IMR-90 (cell line): ENCODE results near the gene HTR5A. TPM values are rescaled to one million over a fixed set of nuclear protein-coding genes. Genes with fewer than 3 reads are reported as not detected.

Source experiments
- ATAC-seq: fragments of 200-7000 bp; cut with Tn5 transposase; 2 replicates; pipeline ENCODE4 v1.9.1; 2020; ENCODE audit warnings: low read depth, mild to moderate bottlenecking, moderate library complexity
- BruUV-seq: library from RNA; stranded (reverse); fragments of 400-500 nt; replicated peaks from 2 replicates; lab custom pipeline; 2021; lab: Mats Ljungman, UMichigan
- CTCF ChIA-PET: fragments of 300-600 bp; formaldehyde crosslinking; extraction: SDS; loops from one replicate; lab custom pipeline; 2021; ENCODE audit warnings: antibody characterized with exemption; lab: Yijun Ruan, JAX
- POLR2A ChIA-PET: fragments of 300-600 bp; sonication (Branson Sonifier 250); formaldehyde crosslinking; loops from one replicate; lab custom pipeline; 2022; ENCODE audit warnings: antibody characterized with exemption; ENCODE audit not compliant: unreplicated experiment; lab: Charles Lee
- DNase-seq: peaks from one replicate; pipeline ENCODE4 v3.0.0; 2013
- H2AFZ ChIP-seq: replicated peaks from 2 replicates; pipeline ENCODE3; 2013; ENCODE audit warnings: low read length, mild to moderate bottlenecking; ENCODE audit not compliant: poor library complexity
- H2AK5ac ChIP-seq: 2 replicates; pipeline ENCODE4 v1.6.1; 2013; ENCODE audit warnings: low read depth, low read length, inconsistent platforms
- H2AK9ac ChIP-seq: replicated peaks from 2 replicates; pipeline ENCODE3; 2013; ENCODE audit warnings: mild to moderate bottlenecking, low read depth, low read length, moderate library complexity; ENCODE audit not compliant: poor library complexity
- H2BK120ac ChIP-seq: 2 replicates; pipeline ENCODE4 v1.6.1; 2013; ENCODE audit warnings: low read depth, low read length, inconsistent platforms
- H2BK15ac ChIP-seq: 3 replicates; pipeline ENCODE4 v1.6.1; 2013; ENCODE audit warnings: low read depth, low read length, inconsistent platforms
- H2BK20ac ChIP-seq: 2 replicates; pipeline ENCODE4 v1.6.1; 2013; ENCODE audit warnings: low read depth, mild to moderate bottlenecking, inconsistent platforms, low read length, moderate library complexity
- H2BK5ac ChIP-seq: 2 replicates; pipeline ENCODE4 v1.6.1; 2013; ENCODE audit warnings: mild to moderate bottlenecking, low read depth, low read length, inconsistent platforms; ENCODE audit not compliant: poor library complexity, severe bottlenecking
- H3K14ac ChIP-seq: replicated peaks from 2 replicates; pipeline ENCODE4 v1.6.1; 2013; ENCODE audit warnings: low read depth, low read length, inconsistent platforms
- H3K18ac ChIP-seq: 2 replicates; pipeline ENCODE4 v1.6.1; 2013; ENCODE audit warnings: low read depth, low read length, control low read depth
- H3K23ac ChIP-seq: 2 replicates; pipeline ENCODE4 v1.6.1; 2013; ENCODE audit warnings: low read depth, low read length, inconsistent platforms
- H3K27ac ChIP-seq: 2 replicates; pipeline ENCODE4 v1.5.1; 2013; ENCODE audit warnings: mild to moderate bottlenecking, control low read depth, low read length; ENCODE audit not compliant: insufficient read depth
- H3K27me3 ChIP-seq: 2 replicates; pipeline ENCODE4 v1.6.1; 2013; ENCODE audit warnings: low read length; ENCODE audit not compliant: control insufficient read depth, insufficient read depth
- H3K36me3 ChIP-seq: 2 replicates; pipeline ENCODE4 v1.6.1; 2013; ENCODE audit warnings: low read length, mixed read lengths; ENCODE audit not compliant: control insufficient read depth, insufficient read depth
- H3K4ac ChIP-seq: 2 replicates; pipeline ENCODE4 v1.6.1; 2013; ENCODE audit warnings: low read depth, low read length, inconsistent platforms
- H3K4me1 ChIP-seq: 2 replicates; pipeline ENCODE4 v1.6.1; 2013; ENCODE audit warnings: low read length, mixed read lengths; ENCODE audit not compliant: control insufficient read depth, insufficient read depth
- H3K4me2 ChIP-seq: 2 replicates; pipeline ENCODE4 v1.6.1; 2013; ENCODE audit warnings: low read depth, mild to moderate bottlenecking, control low read depth, low read length, moderate library complexity
- H3K4me3 ChIP-seq: 2 replicates; pipeline ENCODE4 v1.5.1; 2013; ENCODE audit warnings: low read depth, mild to moderate bottlenecking, control low read depth, low read length, moderate library complexity; ENCODE audit not compliant: insufficient read depth
- H3K56ac ChIP-seq: 2 replicates; pipeline ENCODE4 v1.6.1; 2013; ENCODE audit warnings: low read length, inconsistent platforms; ENCODE audit not compliant: insufficient read depth; ENCODE audit errors: extremely low read depth
- H3K79me1 ChIP-seq, 2 experiments: 2 replicates each; pipeline ENCODE4 v1.6.1; 2013; ENCODE audit warnings: low read length in 2 of 2, inconsistent platforms in 1 of 2, low read depth in 1 of 2
- H3K9ac ChIP-seq: 2 replicates; pipeline ENCODE4 v1.6.1; 2013; ENCODE audit warnings: low read depth, low read length, control low read depth
- H3K9me1 ChIP-seq: 2 replicates; pipeline ENCODE4 v1.6.1; 2013; ENCODE audit warnings: low read length, inconsistent platforms; ENCODE audit not compliant: insufficient read depth
- H3K9me3 ChIP-seq: 2 replicates; pipeline ENCODE4 v1.6.1; 2013; ENCODE audit warnings: low read length; ENCODE audit not compliant: control insufficient read depth, insufficient read depth
- H4K20me1 ChIP-seq: 2 replicates; pipeline ENCODE4 v1.6.1; 2013; ENCODE audit warnings: low read length, inconsistent platforms; ENCODE audit not compliant: insufficient read depth
- H4K5ac ChIP-seq: 2 replicates; pipeline ENCODE4 v1.6.1; 2013; ENCODE audit warnings: mild to moderate bottlenecking, low read depth, low read length, control low read depth
- H4K8ac ChIP-seq, 2 experiments: 2 replicates each; pipeline ENCODE4 v1.6.1; 2013; ENCODE audit warnings: low read depth in 2 of 2, low read length in 2 of 2, control low read depth in 1 of 2, inconsistent platforms in 1 of 2
- H4K91ac ChIP-seq: 2 replicates; pipeline ENCODE4 v1.6.1; 2013; ENCODE audit warnings: low read depth, low read length, inconsistent platforms; ENCODE audit not compliant: insufficient read depth
- BHLHE40 ChIP-seq: fragments of 150-350 bp; IDR thresholded peaks from 2 replicates; pipeline ENCODE4 v1.6.1; 2016; ENCODE audit warnings: mild to moderate bottlenecking, low read depth, low read length
- CEBPB ChIP-seq: IDR thresholded peaks from 2 replicates; pipeline ENCODE4 v1.6.1; 2012; ENCODE audit warnings: low read depth, low read length, improper control_type of control experiment
- CHD1 ChIP-seq: IDR thresholded peaks from 2 replicates; pipeline ENCODE4 v1.6.1; 2012; ENCODE audit warnings: low read depth, low read length, improper control_type of control experiment
- CTCF ChIP-seq: conservative IDR thresholded peaks from 2 replicates; pipeline ENCODE4 v1.5.1; 2012; ENCODE audit warnings: mild to moderate bottlenecking, low read depth, low read length, improper control_type of control experiment
- FOS ChIP-seq: fragments of 150-350 bp; IDR thresholded peaks from 2 replicates; pipeline ENCODE4 v1.6.1; 2016; ENCODE audit warnings: low read depth, low read length
- MAFK ChIP-seq: IDR thresholded peaks from 2 replicates; pipeline ENCODE4 v1.6.1; 2012; ENCODE audit warnings: low read depth, low read length, improper control_type of control experiment
- MAZ ChIP-seq: IDR thresholded peaks from 2 replicates; pipeline ENCODE4 v1.6.1; 2012; ENCODE audit warnings: low read depth, mild to moderate bottlenecking, low read length, improper control_type of control experiment, moderate library complexity, borderline replicate concordance
- MXI1 ChIP-seq: IDR thresholded peaks from 2 replicates; pipeline ENCODE4 v1.6.1; 2012; ENCODE audit warnings: low read depth, mild to moderate bottlenecking, low read length, moderate library complexity, borderline replicate concordance
- NFE2L2 ChIP-seq: fragments of 150-350 bp; IDR thresholded peaks from 2 replicates; pipeline ENCODE4 v1.6.1; 2016; ENCODE audit warnings: low read depth, mild to moderate bottlenecking, low read length
- POLR2A ChIP-seq: IDR thresholded peaks from 2 replicates; pipeline ENCODE4 v1.6.1; 2012; ENCODE audit warnings: mild to moderate bottlenecking, low read depth, low read length
- RCOR1 ChIP-seq: IDR thresholded peaks from 2 replicates; pipeline ENCODE4 v1.6.1; 2012; ENCODE audit warnings: mild to moderate bottlenecking, low read length, improper control_type of control experiment; ENCODE audit not compliant: insufficient replicate concordance
- RFX5 ChIP-seq: IDR thresholded peaks from 2 replicates; pipeline ENCODE4 v1.8.0; 2012; ENCODE audit warnings: low read depth, mild to moderate bottlenecking, low read length, moderate library complexity
- SMC3 ChIP-seq: fragments of 150-350 bp; IDR thresholded peaks from 2 replicates; pipeline ENCODE4 v1.6.1; 2016; ENCODE audit warnings: low read depth, mild to moderate bottlenecking, antibody characterized with exemption, low read length, moderate library complexity
- USF2 ChIP-seq: fragments of 150-350 bp; IDR thresholded peaks from 2 replicates; pipeline ENCODE4 v1.6.1; 2017; ENCODE audit warnings: mild to moderate bottlenecking, antibody characterized with exemption, low read length, low read depth
- WGBS, 2 experiments: methylation state at CpG; one replicate each; pipeline versions ENCODE4 v1.1.5 to v1.1.7; 2013; ENCODE audit warnings: missing lambda C conversion rate in 2 of 2; ENCODE audit not compliant: insufficient read length in 1 of 2; ENCODE audit errors: extremely low coverage in 2 of 2; 5-methylcytosine and 5-hydroxymethylcytosine counted together
- dilution Hi-C: fragments of 300-500 bp; cut with HindIII; formaldehyde crosslinking; loops from one replicate; pipeline ENCODE4 v1.14.3; 2018; ENCODE audit warnings: low sequenced_read_pairs; ENCODE audit not compliant: unreplicated experiment
- in situ Hi-C: fragments of 300-500 bp; cut with MboI; formaldehyde crosslinking; loops from 3 replicates; pipeline ENCODE4 v1.14.3; 2019; ENCODE audit warnings: low sequenced_read_pairs, inconsistent platforms, mixed read lengths
- intact Hi-C: fragments of 100-400 bp; cut with micrococcal nuclease; formaldehyde crosslinking; loops from 2 replicates; pipeline ENCODE4 v1.10.0; 2022
- polyA plus RNA-seq, 3 experiments: library from polyadenylated mRNA; depleted of rRNA; stranded (reverse); fragments of >200 nt; gene quantifications; 2 replicates each; pipeline ENCODE4 v1.2.3, GENCODE V29; 2012; ENCODE audit warnings: low replicate concordance in 1 of 3
- total RNA-seq: library from RNA; depleted of rRNA; stranded (reverse); fragments of >200 nt; gene quantifications from 2 replicates; pipeline ENCODE4 v1.2.3, GENCODE V29; 2012
- TF ChIP-seq, protein P1 (sequence below): fragments of 150-350 bp; IDR thresholded peaks from 2 replicates; pipeline ENCODE4 v1.6.1; 2016; ENCODE audit warnings: low read depth, mild to moderate bottlenecking, low read length, moderate library complexity, borderline replicate concordance

Gene HTR5A
- total and polyA plus RNA-seq, 2 of the 4 experiments (the other 2 are of a cell fraction) = not detected

- no peak for TF ChIP-seq FOS
- TF ChIP-seq CEBPB = no peak
- TF ChIP-seq, protein P1, sequence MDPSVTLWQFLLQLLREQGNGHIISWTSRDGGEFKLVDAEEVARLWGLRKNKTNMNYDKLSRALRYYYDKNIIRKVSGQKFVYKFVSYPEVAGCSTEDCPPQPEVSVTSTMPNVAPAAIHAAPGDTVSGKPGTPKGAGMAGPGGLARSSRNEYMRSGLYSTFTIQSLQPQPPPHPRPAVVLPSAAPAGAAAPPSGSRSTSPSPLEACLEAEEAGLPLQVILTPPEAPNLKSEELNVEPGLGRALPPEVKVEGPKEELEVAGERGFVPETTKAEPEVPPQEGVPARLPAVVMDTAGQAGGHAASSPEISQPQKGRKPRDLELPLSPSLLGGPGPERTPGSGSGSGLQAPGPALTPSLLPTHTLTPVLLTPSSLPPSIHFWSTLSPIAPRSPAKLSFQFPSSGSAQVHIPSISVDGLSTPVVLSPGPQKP = no peak
- TF ChIP-seq USF2 = no peak
- no peak for TF ChIP-seq NFE2L2
- TF ChIP-seq CHD1 = no peak
- TF ChIP-seq POLR2A = no peak
- TF ChIP-seq BHLHE40 = no peak
- TF ChIP-seq SMC3 = no peak
- no peak for TF ChIP-seq RCOR1
- no peak for TF ChIP-seq MXI1
- no peak for TF ChIP-seq CTCF
- TF ChIP-seq RFX5 = no peak
- no peak for TF ChIP-seq MAZ
- TF ChIP-seq MAFK = no peak
- Histone ChIP-seq H2BK120ac (no peak overlapping the region), H2BK15ac (no peak overlapping the region)
Observed at GRCh38 chr7:155071916-155072571, 1.9 kb downstream of the HTR5A start.

More at GRCh38 chr7:155071916-155072571, 1.9 kb downstream of the HTR5A start:
- Histone ChIP-seq H3K23ac (no peak overlapping the region), H3K4me1 (no peaks in the 10 kb centered on the region), H3K36me3 (no peaks in the 10 kb centered on the region), H2AFZ (no peak overlapping the region), H2BK20ac (no peak overlapping the region), H3K27ac (no peak overlapping the region), H3K79me1 (no peaks in the 10 kb centered on the region), H3K18ac (no peak overlapping the region), H4K91ac (no peak overlapping the region), H2BK5ac (no peak overlapping the region), H2AK9ac (no peak overlapping the region), H3K9ac (no peak overlapping the region), H3K14ac (no peak overlapping the region), H4K8ac (no peak overlapping the region), H4K5ac (no peak overlapping the region), H3K9me3 (no peaks in the 10 kb centered on the region), H3K4me2 (no peak overlapping the region), H3K9me1 (no peaks in the 10 kb centered on the region), H3K56ac (no peak overlapping the region), H3K27me3 (no peaks in the 10 kb centered on the region), H2AK5ac (no peak overlapping the region), H3K4ac (no peak overlapping the region), H4K20me1 (no peaks in the 10 kb centered on the region), H3K4me3 (no peak overlapping the region)
- intact Hi-C loops = loop anchor here (5.0 kb wide), 1 partner anchor 145 kb away; no protein-coding TSS in a partner anchor
- no peak for DNase-seq
- BruUV-seq = no TSS peak
- ChIA-PET CTCF (no interaction called here), POLR2A (no interaction called here)
- WGBS, 2 experiments = no CpG with 5 or more reads among the region's 8 CpGs
- dilution Hi-C loops = no loop called here
- in situ Hi-C loops = no loop called here
- ATAC-seq = no peak
